CD4-positive, alpha-beta T cell treated with Interleukin-4 for 4 hours (primary cell): ENCODE data around the gene ADSS2.

Experiments
- DNase-seq: peaks from one replicate; pipeline ENCODE4 v3.0.0-alpha.2; 2020

The ADSS2 gene

DNA sequence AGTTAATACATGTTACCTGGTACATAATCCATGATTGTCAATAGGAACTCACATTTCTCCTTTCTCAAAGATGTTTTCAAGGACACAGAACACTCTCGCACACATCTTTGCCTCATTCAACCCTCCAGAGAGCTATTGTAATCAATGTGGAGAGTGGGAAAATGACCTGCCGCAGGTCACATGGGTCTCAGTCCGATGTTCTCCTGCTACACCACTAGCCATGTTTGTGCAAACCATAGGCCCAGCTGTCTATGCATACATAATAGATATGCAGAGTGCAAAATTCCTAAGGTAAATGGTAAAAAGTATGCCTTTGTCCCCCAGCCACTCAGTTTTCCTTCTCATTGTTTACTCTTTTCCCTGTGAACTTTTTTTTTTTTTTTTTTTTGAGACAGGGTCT is 89.2 kb downstream of the ADSS2 start:
- DNase-seq = no peak

DNA sequence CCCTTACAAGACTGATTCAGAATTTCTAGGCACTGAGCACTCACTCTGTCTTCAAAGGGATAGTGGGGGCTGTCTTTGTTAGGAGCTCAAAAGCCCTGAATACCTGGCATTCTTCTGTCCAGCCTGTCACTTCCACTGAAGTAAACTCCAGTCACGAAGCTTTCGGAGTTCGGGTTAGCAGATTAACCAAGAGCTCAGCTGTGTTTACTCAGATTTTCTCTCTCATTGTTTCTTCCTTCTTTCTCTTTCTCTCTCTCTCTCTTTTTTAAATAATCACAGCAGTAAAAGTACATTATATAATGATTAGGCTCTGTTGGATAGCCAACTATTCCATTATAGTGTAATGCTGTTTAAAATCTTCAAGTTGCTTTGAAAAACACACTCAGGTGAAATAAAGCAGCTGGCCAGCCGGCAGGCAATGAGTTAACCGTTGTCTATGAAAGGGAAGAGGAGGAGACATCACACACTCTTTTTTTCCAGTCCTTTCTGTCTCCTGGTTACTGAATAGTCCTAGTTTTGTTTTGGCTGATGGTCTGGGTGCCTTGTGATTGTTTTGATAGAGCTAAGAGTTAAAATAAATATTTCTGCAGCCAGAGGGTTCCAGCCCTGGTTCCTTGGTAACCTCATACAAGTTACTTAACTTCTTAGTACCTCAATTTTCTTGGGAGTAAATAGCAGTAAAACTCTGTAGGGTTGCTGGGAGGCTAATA is 89.8 kb downstream of the ADSS2 start:
- DNase-seq = no peak
